MCF 10A (cell line): ENCODE measurements around the gene NAA38. TPM values are rescaled to one million over a fixed set of nuclear protein-coding genes. Genes with fewer than 3 reads are reported as not detected.

ENCODE experiments used
- BruUV-seq: library from RNA; stranded (reverse); fragments of 400-500 nt; replicated peaks from 2 replicates; lab custom pipeline; 2021; lab: Mats Ljungman, UMichigan
- CTCF ChIA-PET: fragments of 300-600 bp; sonication (Branson Sonifier 250); formaldehyde crosslinking; extraction: SDS; loops from one replicate; lab custom pipeline; 2021; ENCODE audit warnings: antibody characterized with exemption, inconsistent platforms; lab: Yijun Ruan, JAX
- POLR2A ChIA-PET: fragments of 300-600, 350-650 bp; sonication (Branson Sonifier 250); formaldehyde crosslinking; extraction: SDS; loops from one replicate; lab custom pipeline; 2020; ENCODE audit warnings: antibody characterized with exemption, inconsistent platforms; lab: Yijun Ruan, JAX
- DNase-seq: peaks from one replicate; pipeline ENCODE4 v3.0.0-alpha.2; 2018; ENCODE audit not compliant: unreplicated experiment
- H3K27ac Mint-ChIP-seq: one replicate; pipeline ENCODE4 v1.8.0; 2022; ENCODE audit warnings: mild to moderate bottlenecking, low read depth, mixed read lengths; ENCODE audit not compliant: unreplicated experiment
- H3K27me3 Mint-ChIP-seq: one replicate; pipeline ENCODE4 v1.8.0; 2022; ENCODE audit warnings: mixed read lengths; ENCODE audit not compliant: insufficient read depth, unreplicated experiment
- H3K36me3 Mint-ChIP-seq: one replicate; pipeline ENCODE4 v1.8.0; 2022; ENCODE audit warnings: mild to moderate bottlenecking, moderate library complexity, mixed read lengths; ENCODE audit not compliant: insufficient read depth, unreplicated experiment
- H3K4me1 Mint-ChIP-seq: one replicate; pipeline ENCODE4 v1.8.0; 2022; ENCODE audit warnings: mixed read lengths; ENCODE audit not compliant: insufficient read depth, unreplicated experiment
- H3K4me3 Mint-ChIP-seq: one replicate; pipeline ENCODE4 v1.8.0; 2022; ENCODE audit warnings: mild to moderate bottlenecking, moderate library complexity, mixed read lengths; ENCODE audit not compliant: unreplicated experiment
- H3K9me3 Mint-ChIP-seq: one replicate; pipeline ENCODE4 v1.8.0; 2022; ENCODE audit warnings: mixed read lengths; ENCODE audit not compliant: unreplicated experiment
- intact Hi-C: fragments of 100-400 bp; cut with micrococcal nuclease; formaldehyde crosslinking; loops from 2 replicates; pipeline ENCODE4 v1.14.1; 2022
- total RNA-seq: library from RNA; stranded (reverse); gene quantifications from 2 replicates; pipeline ENCODE4 v1.2.3, GENCODE V29; 2022
- TF ChIP-seq, protein P1 (sequence below): fragments of 200-600 bp; IDR thresholded peaks from one replicate; pipeline ENCODE4 v1.8.0; 2022; ENCODE audit warnings: antibody characterized with exemption, mild to moderate bottlenecking; ENCODE audit not compliant: unreplicated experiment

NAA38 gene
- total RNA-seq, 1 experiment from 2014 or later: 83.4 TPM

DNA sequence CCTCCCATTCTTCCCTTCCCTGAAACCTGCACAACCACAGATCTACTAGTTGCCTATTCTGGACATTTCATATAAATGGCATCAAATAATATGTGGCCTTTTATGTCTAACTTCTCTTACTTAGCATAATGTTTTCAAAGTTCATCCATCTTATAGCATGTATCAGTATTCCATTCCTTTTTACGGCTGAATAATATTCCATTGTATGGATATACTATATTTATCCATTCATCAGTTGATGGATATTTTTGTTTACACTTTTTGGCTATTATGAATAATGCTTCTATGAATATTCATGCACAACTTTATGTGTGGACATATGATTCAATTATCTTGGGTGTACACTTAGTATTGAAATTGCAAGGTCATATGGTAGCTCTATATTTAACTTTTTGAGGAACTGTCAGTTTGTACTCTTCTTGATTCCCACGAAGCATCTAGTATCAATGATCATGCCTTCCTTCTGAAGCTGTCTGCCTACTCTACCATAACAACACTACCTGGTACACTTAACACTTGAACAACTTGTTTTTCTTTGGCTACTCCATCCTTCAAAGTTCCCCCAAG is 18.5 kb upstream of the NAA38 start:
- ChIA-PET POLR2A (interaction anchor here (0.6 to 2.0 kb wide), 3 partner anchors 10 to 151 kb away, joined by 3 to 5 read pairs (median 5); partner anchors contain the start of gene RNF227), CTCF (interaction anchor here (1.0 to 1.5 kb wide), 2 partner anchors 22 to 114 kb away, joined by 6 to 7 read pairs; no protein-coding TSS in a partner anchor)
- Mint-ChIP-seq H3K9me3 (no peaks in the 10 kb centered on the region), H3K36me3 (peaks cover 26% of the 10 kb centered on the region), H3K4me1 (peaks cover 5% of the 10 kb centered on the region), H3K4me3 (no peak overlapping the region), H3K27me3 (no peaks in the 10 kb centered on the region), H3K27ac (no peak overlapping the region)
- no TSS peak for BruUV-seq
- intact Hi-C loops: no loop called here
- DNase-seq: no peak
- TF ChIP-seq, protein P1, sequence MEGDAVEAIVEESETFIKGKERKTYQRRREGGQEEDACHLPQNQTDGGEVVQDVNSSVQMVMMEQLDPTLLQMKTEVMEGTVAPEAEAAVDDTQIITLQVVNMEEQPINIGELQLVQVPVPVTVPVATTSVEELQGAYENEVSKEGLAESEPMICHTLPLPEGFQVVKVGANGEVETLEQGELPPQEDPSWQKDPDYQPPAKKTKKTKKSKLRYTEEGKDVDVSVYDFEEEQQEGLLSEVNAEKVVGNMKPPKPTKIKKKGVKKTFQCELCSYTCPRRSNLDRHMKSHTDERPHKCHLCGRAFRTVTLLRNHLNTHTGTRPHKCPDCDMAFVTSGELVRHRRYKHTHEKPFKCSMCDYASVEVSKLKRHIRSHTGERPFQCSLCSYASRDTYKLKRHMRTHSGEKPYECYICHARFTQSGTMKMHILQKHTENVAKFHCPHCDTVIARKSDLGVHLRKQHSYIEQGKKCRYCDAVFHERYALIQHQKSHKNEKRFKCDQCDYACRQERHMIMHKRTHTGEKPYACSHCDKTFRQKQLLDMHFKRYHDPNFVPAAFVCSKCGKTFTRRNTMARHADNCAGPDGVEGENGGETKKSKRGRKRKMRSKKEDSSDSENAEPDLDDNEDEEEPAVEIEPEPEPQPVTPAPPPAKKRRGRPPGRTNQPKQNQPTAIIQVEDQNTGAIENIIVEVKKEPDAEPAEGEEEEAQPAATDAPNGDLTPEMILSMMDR: no peak

DNA sequence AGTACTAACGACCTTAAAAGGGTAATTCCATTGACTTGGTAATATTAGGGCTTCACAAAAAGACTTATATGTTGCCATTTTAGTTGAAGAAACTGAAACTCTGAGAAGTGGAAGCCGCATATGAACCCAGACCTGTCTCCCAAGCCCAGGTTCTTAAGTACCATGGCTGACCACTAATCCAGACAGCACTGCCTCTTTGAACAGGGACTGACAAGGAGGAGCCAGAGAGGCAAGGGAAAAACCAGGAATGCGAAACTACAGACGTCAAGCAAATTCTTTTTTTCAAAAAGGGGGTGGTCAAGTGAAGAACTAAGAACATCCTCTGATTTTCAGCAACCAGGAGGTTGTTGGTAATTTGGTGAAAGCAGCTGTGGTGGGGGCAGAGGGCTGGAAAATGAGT is 15.7 kb upstream of the NAA38 start:
- peaks cover 8% of the 10 kb centered on the region for H3K4me1 Mint-ChIP-seq
- H3K9me3 Mint-ChIP-seq: no peaks in the 10 kb centered on the region
- no TSS peak for BruUV-seq
- TF ChIP-seq, protein P1: no peak
- no peak overlapping the region for H3K4me3 Mint-ChIP-seq
- H3K27ac Mint-ChIP-seq: peak overlapping the region; percentile 22
- DNase-seq: no peak
- intact Hi-C loops: no loop called here
- peaks cover 32% of the 10 kb centered on the region for H3K36me3 Mint-ChIP-seq
- H3K27me3 Mint-ChIP-seq: no peaks in the 10 kb centered on the region
- CTCF ChIA-PET: interaction anchor here (0.6 kb wide), 1 partner anchor 221 kb away, joined by 3 read pairs; no protein-coding TSS in a partner anchor
- POLR2A ChIA-PET: interaction anchor here (1.5 kb wide), 1 partner anchor 8 kb away, joined by 3 read pairs; no protein-coding TSS in a partner anchor

- intact Hi-C loops: no loop called here
These were observed 10.5 kb upstream of the NAA38 start for GRCh38 chr17:7867881-7868329.

More at GRCh38 chr17:7867881-7868329, 10.5 kb upstream of the NAA38 start:
- DNase-seq: peak; percentile 46
- Mint-ChIP-seq H3K36me3 (peaks cover 32% of the 10 kb centered on the region), H3K27me3 (no peaks in the 10 kb centered on the region), H3K4me3 (no peak overlapping the region), H3K4me1 (peaks cover 11% of the 10 kb centered on the region), H3K27ac (no peak overlapping the region), H3K9me3 (no peaks in the 10 kb centered on the region)
- TF ChIP-seq, protein P1: no peak
- no TSS peak for BruUV-seq
- ChIA-PET POLR2A (interaction anchor here (0.5 to 4.6 kb wide), 10 partner anchors 11 to 251 kb away, joined by 3 to 23 read pairs (median 4); partner anchors contain the start of genes CNTROB, CYB5D1, NAA38 and RNF227), CTCF (interaction anchor here (0.6 to 2.4 kb wide), 5 partner anchors 21 to 251 kb away, joined by 3 to 6 read pairs (median 5); partner anchors contain the start of genes ALOXE3 and CHD3)
